IMR-90 (cell line): Measurements from ENCODE around the gene MEGF6.

ENCODE experiments used
- BHLHE40 ChIP-seq: fragments of 150-350 bp; IDR thresholded peaks from 2 replicates; pipeline ENCODE4 v1.6.1; 2016; ENCODE audit warnings: mild to moderate bottlenecking, low read depth, low read length
- CEBPB ChIP-seq: IDR thresholded peaks from 2 replicates; pipeline ENCODE4 v1.6.1; 2012; ENCODE audit warnings: low read depth, low read length, improper control_type of control experiment
- CHD1 ChIP-seq: IDR thresholded peaks from 2 replicates; pipeline ENCODE4 v1.6.1; 2012; ENCODE audit warnings: low read depth, low read length, improper control_type of control experiment
- FOS ChIP-seq: fragments of 150-350 bp; IDR thresholded peaks from 2 replicates; pipeline ENCODE4 v1.6.1; 2016; ENCODE audit warnings: low read depth, low read length
- MAFK ChIP-seq: IDR thresholded peaks from 2 replicates; pipeline ENCODE4 v1.6.1; 2012; ENCODE audit warnings: low read depth, low read length, improper control_type of control experiment
- MXI1 ChIP-seq: IDR thresholded peaks from 2 replicates; pipeline ENCODE4 v1.6.1; 2012; ENCODE audit warnings: low read depth, mild to moderate bottlenecking, low read length, moderate library complexity, borderline replicate concordance
- POLR2A ChIP-seq: IDR thresholded peaks from 2 replicates; pipeline ENCODE4 v1.6.1; 2012; ENCODE audit warnings: mild to moderate bottlenecking, low read depth, low read length
- RAD21 ChIP-seq: IDR thresholded peaks from 2 replicates; pipeline ENCODE4 v1.6.1; 2012; ENCODE audit warnings: low read length, improper control_type of control experiment
- RCOR1 ChIP-seq: IDR thresholded peaks from 2 replicates; pipeline ENCODE4 v1.6.1; 2012; ENCODE audit warnings: mild to moderate bottlenecking, low read length, improper control_type of control experiment; ENCODE audit not compliant: insufficient replicate concordance
- RFX5 ChIP-seq: IDR thresholded peaks from 2 replicates; pipeline ENCODE4 v1.8.0; 2012; ENCODE audit warnings: low read depth, mild to moderate bottlenecking, low read length, moderate library complexity
- SMC3 ChIP-seq: fragments of 150-350 bp; IDR thresholded peaks from 2 replicates; pipeline ENCODE4 v1.6.1; 2016; ENCODE audit warnings: low read depth, mild to moderate bottlenecking, antibody characterized with exemption, low read length, moderate library complexity
- TF ChIP-seq, protein P1 (sequence below): conservative IDR thresholded peaks from 2 replicates; pipeline ENCODE4 v1.5.1; 2012; ENCODE audit warnings: mild to moderate bottlenecking, low read depth, low read length, improper control_type of control experiment
- TF ChIP-seq, protein P2 (sequence below): fragments of 150-350 bp; IDR thresholded peaks from 2 replicates; pipeline ENCODE4 v1.6.1; 2016; ENCODE audit warnings: low read depth, mild to moderate bottlenecking, low read length, moderate library complexity, borderline replicate concordance
- TF ChIP-seq, protein P3 (sequence below): fragments of 150-350 bp; IDR thresholded peaks from 2 replicates; pipeline ENCODE4 v1.6.1; 2017; ENCODE audit warnings: mild to moderate bottlenecking, antibody characterized with exemption, low read length, low read depth

DNA sequence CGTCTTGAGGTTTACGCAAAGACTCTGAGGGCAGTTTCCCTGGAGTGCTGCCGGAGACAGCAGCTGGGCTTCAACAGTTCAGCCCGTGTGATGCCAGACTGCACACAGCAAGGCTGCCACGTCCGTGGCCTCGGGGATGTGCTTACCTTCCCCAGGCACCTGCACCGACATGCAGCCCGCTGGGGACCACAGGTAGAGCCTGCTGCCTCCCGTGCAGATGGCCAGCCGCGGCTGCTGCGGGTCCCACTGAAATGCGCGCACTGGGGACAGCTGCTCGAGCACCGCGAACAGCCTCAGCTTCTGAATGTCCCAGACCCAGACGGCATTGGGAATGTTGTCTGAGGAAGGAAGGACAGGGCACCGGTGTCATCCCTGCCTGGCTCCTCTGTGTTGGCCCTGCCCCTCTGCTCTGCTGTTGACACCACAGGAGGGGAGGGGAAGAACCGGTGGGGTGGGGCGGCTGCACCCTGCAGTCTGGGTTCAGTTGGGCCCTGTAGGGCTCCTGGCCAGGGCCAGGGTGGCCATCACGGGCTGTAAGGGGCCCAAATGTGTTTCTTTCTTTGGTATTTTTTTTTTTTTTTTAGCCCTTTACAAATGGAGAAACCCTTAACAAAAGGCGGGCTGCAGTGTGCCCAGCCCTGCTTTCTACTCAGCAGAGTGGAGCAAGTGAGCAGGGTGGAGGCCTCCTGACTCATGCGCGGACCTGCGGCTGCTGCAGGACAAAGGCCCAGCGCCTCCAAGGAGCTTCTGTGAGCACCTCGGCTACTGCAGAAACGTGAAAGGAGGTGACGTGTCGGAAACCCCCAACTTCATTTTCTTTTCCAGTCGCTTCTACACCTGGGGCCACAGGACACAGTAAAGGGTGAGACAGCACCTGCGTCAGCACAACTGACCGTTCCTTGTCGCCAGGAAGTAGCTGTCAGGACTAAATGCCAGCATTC is 20.3 kb upstream of the MEGF6 start:
- TF ChIP-seq MXI1 = no peak
- TF ChIP-seq RCOR1 = no peak
- no peak for TF ChIP-seq POLR2A
- no peak for TF ChIP-seq MAFK
- no peak for TF ChIP-seq CEBPB
- TF ChIP-seq, protein P1, sequence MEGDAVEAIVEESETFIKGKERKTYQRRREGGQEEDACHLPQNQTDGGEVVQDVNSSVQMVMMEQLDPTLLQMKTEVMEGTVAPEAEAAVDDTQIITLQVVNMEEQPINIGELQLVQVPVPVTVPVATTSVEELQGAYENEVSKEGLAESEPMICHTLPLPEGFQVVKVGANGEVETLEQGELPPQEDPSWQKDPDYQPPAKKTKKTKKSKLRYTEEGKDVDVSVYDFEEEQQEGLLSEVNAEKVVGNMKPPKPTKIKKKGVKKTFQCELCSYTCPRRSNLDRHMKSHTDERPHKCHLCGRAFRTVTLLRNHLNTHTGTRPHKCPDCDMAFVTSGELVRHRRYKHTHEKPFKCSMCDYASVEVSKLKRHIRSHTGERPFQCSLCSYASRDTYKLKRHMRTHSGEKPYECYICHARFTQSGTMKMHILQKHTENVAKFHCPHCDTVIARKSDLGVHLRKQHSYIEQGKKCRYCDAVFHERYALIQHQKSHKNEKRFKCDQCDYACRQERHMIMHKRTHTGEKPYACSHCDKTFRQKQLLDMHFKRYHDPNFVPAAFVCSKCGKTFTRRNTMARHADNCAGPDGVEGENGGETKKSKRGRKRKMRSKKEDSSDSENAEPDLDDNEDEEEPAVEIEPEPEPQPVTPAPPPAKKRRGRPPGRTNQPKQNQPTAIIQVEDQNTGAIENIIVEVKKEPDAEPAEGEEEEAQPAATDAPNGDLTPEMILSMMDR = no peak
- TF ChIP-seq, protein P2, sequence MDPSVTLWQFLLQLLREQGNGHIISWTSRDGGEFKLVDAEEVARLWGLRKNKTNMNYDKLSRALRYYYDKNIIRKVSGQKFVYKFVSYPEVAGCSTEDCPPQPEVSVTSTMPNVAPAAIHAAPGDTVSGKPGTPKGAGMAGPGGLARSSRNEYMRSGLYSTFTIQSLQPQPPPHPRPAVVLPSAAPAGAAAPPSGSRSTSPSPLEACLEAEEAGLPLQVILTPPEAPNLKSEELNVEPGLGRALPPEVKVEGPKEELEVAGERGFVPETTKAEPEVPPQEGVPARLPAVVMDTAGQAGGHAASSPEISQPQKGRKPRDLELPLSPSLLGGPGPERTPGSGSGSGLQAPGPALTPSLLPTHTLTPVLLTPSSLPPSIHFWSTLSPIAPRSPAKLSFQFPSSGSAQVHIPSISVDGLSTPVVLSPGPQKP = no peak
- no peak for TF ChIP-seq RFX5
- TF ChIP-seq RAD21 = no peak
- TF ChIP-seq CHD1 = no peak
- TF ChIP-seq, protein P3, sequence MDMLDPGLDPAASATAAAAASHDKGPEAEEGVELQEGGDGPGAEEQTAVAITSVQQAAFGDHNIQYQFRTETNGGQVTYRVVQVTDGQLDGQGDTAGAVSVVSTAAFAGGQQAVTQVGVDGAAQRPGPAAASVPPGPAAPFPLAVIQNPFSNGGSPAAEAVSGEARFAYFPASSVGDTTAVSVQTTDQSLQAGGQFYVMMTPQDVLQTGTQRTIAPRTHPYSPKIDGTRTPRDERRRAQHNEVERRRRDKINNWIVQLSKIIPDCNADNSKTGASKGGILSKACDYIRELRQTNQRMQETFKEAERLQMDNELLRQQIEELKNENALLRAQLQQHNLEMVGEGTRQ = no peak
- no peak for TF ChIP-seq FOS
- TF ChIP-seq BHLHE40 = no peak
- TF ChIP-seq SMC3 = no peak
